Panc1 (cell line): ENCODE measurements around the gene PDE1C. TPM values are rescaled to one million over a fixed set of nuclear protein-coding genes. Genes with fewer than 3 reads are reported as not detected.
A peak's percentile ranks its signal among the peaks of the same experiment; 100 is the strongest.

ENCODE experiments used
- ATAC-seq: fragments of 200-7000 bp; cut with Tn5 transposase; 2 replicates; pipeline ENCODE4 v1.9.1; 2020; ENCODE audit warnings: mild to moderate bottlenecking, moderate library complexity
- BruUV-seq: library from RNA; stranded (reverse); fragments of 400-500 nt; replicated peaks from 2 replicates; lab custom pipeline; 2021; lab: Mats Ljungman, UMichigan
- CTCF ChIA-PET: fragments of 300-600 bp; sonication (Branson Sonifier 250); formaldehyde crosslinking; loops from one replicate; lab custom pipeline; 2022; ENCODE audit warnings: antibody characterized with exemption; lab: Charles Lee
- POLR2A ChIA-PET: fragments of 300-600 bp; sonication (Branson Sonifier 250); formaldehyde crosslinking; loops from one replicate; lab custom pipeline; 2022; ENCODE audit warnings: antibody characterized with exemption; lab: Charles Lee
- DNase-seq: peaks from one replicate; pipeline ENCODE4 v3.0.0-alpha.2; 2010; ENCODE audit warnings: low read depth, low spot score
- H3K27ac ChIP-seq: 2 replicates; pipeline ENCODE4 v1.5.1; 2011; ENCODE audit warnings: mild to moderate bottlenecking, low read length, inconsistent platforms
- H3K27me3 ChIP-seq: fragments of 200-500 bp; sonication (Bioruptor generic); 2 replicates; pipeline ENCODE4 v1.6.0; 2014; ENCODE audit warnings: low read length, inconsistent platforms; ENCODE audit not compliant: control insufficient read depth, insufficient read depth
- H3K36me3 ChIP-seq: fragments of 200-500 bp; sonication (Bioruptor generic); 2 replicates; pipeline ENCODE4 v1.5.1; 2014; ENCODE audit warnings: inconsistent platforms, mild to moderate bottlenecking, low read length, moderate library complexity; ENCODE audit not compliant: control insufficient read depth, insufficient read depth
- H3K4me1 ChIP-seq: 2 replicates; pipeline ENCODE4 v1.5.1; 2011; ENCODE audit warnings: inconsistent platforms, mild to moderate bottlenecking, low read length, moderate library complexity; ENCODE audit not compliant: control insufficient read depth, insufficient read depth
- H3K4me3 ChIP-seq, 2 experiments: 2 replicates each; pipeline ENCODE4 v1.5.1; 2011 to 2012; ENCODE audit warnings: low read depth in 2 of 2, low read length in 2 of 2, mild to moderate bottlenecking in 2 of 2, inconsistent platforms in 1 of 2, moderate library complexity in 1 of 2
- H3K9me3 ChIP-seq: fragments of 200-500 bp; sonication (Bioruptor generic); 2 replicates; pipeline ENCODE4 v1.5.1; 2014; ENCODE audit warnings: low read depth, mild to moderate bottlenecking, inconsistent platforms, low read length, moderate library complexity; ENCODE audit not compliant: control insufficient read depth, insufficient read depth
- POLR2AphosphoS5 ChIP-seq: IDR thresholded peaks from 2 replicates; pipeline ENCODE4 v1.6.1; 2012; ENCODE audit warnings: mild to moderate bottlenecking, low read depth, low read length, moderate library complexity
- SIN3A ChIP-seq: IDR thresholded peaks from 2 replicates; pipeline ENCODE4 v1.6.1; 2012; ENCODE audit warnings: low read depth, mild to moderate bottlenecking, low read length, moderate library complexity, borderline replicate concordance; ENCODE audit not compliant: insufficient read depth
- TCF7L2 ChIP-seq: IDR thresholded peaks from 2 replicates; pipeline ENCODE4 v1.6.1; 2011; ENCODE audit warnings: mild to moderate bottlenecking, low read depth, low read length, inconsistent platforms
- in situ Hi-C: cut with HindIII; loops from 2 replicates; pipeline ENCODE4 v1.10.0; 2016; ENCODE audit warnings: low sequenced_read_pairs, low pct_unique_long_range_greater_than_20kb
- intact Hi-C: fragments of 100-400 bp; cut with micrococcal nuclease; formaldehyde crosslinking; loops from one replicate; pipeline ENCODE4 v1.10.0; 2022; ENCODE audit not compliant: unreplicated experiment
- total RNA-seq: library from RNA; stranded (reverse); gene quantifications from one replicate; pipeline ENCODE4 v1.2.1, GENCODE V29; 2021; ENCODE audit not compliant: unreplicated experiment
- TF ChIP-seq, protein P1 (sequence below): fragments of 450-650 bp; IDR thresholded peaks from 2 replicates; pipeline ENCODE4 v1.5.1; 2017; ENCODE audit warnings: mild to moderate bottlenecking
- TF ChIP-seq, protein P2 (sequence below), 2 experiments: IDR thresholded peaks; 2 replicates each; pipeline ENCODE4 v1.6.1; 2011 to 2012; ENCODE audit warnings: low read depth in 2 of 2, control low read depth in 1 of 2, low read length in 1 of 2, mild to moderate bottlenecking in 1 of 2, moderate library complexity in 1 of 2; ENCODE audit not compliant: insufficient read depth in 1 of 2

Gene PDE1C
- total RNA-seq, 1 experiment from 2014 or later = not detected

DNA sequence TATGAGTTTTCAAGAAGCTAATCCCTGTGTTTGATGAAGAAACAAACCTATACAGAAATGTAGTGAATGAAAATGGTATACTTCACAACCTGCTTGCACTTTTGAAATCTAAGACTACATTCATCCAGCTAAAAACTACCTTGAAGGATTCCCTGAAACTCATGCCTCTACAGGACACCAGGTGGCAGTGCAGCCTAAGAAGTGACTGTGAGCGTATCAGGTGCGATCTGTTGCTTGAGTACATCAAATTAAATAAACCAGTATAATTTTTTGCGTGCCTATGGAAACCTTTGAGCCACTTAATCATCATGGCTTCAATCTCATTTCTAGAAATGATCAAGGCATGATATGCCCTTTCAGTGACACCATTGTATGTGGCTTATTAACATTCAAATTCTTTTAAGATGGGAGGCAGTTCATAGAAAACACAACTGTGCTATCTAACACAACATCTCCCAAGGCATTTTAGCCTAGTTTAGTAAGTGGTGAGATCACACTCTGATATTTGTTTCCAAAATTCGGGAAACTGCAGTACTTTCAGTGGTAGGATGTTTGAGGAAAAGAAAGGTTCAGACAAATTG lies 325.8 kb downstream of the PDE1C start:
- TF ChIP-seq, protein P1, sequence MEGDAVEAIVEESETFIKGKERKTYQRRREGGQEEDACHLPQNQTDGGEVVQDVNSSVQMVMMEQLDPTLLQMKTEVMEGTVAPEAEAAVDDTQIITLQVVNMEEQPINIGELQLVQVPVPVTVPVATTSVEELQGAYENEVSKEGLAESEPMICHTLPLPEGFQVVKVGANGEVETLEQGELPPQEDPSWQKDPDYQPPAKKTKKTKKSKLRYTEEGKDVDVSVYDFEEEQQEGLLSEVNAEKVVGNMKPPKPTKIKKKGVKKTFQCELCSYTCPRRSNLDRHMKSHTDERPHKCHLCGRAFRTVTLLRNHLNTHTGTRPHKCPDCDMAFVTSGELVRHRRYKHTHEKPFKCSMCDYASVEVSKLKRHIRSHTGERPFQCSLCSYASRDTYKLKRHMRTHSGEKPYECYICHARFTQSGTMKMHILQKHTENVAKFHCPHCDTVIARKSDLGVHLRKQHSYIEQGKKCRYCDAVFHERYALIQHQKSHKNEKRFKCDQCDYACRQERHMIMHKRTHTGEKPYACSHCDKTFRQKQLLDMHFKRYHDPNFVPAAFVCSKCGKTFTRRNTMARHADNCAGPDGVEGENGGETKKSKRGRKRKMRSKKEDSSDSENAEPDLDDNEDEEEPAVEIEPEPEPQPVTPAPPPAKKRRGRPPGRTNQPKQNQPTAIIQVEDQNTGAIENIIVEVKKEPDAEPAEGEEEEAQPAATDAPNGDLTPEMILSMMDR = peak; percentile 83
- TF ChIP-seq SIN3A = no peak
- no peak overlapping the region for H3K27ac ChIP-seq
- H3K36me3 ChIP-seq = no peaks in the 10 kb centered on the region
- in situ Hi-C loops = no loop called here
- no peaks in the 10 kb centered on the region for H3K4me1 ChIP-seq
- ATAC-seq = peak; percentile 87
- intact Hi-C loops = loop anchor here (1.0 to 10.0 kb wide), 3 partner anchors 460 to 734 kb away; no protein-coding TSS in a partner anchor
- BruUV-seq = no TSS peak
- ChIA-PET POLR2A (no interaction called here), CTCF (interaction anchor here (0.6 to 1.1 kb wide), 3 partner anchors 460 to 465 kb away, joined by 3 to 5 read pairs (median 3); no protein-coding TSS in a partner anchor)
- no peaks in the 10 kb centered on the region for H3K9me3 ChIP-seq
- H3K4me3 ChIP-seq = no peak overlapping the region
- DNase-seq = peak; percentile 59
- H3K27me3 ChIP-seq = peaks cover 13% of the 10 kb centered on the region

DNA sequence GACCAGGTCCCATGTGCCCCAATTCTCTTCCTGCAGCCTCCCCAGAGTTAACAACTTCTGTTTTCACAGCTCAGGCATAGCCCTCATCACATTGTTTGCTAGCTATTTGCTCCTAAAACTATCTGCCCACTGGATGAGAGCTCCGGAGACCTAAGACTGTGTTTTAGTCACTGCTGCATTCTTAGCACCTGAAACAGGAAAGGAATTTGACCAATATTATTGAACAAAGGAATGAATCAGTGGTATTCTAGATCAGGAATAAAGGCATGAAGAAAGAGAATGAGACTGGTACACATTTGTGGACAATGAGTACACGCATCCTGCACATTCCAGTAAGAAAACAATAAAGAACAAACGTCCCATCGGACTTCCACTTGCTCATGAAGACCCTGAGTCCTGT lies 328.4 kb downstream of the PDE1C start:
- H3K4me1 ChIP-seq = no peaks in the 10 kb centered on the region
- DNase-seq (no peak), ATAC-seq (no peak)
- in situ Hi-C loops (no loop called here), intact Hi-C loops (loop anchor here (10.0 kb wide), 1 partner anchor 603 kb away; no protein-coding TSS in a partner anchor)
- no peaks in the 10 kb centered on the region for H3K36me3 ChIP-seq
- H3K4me3 ChIP-seq = no peak overlapping the region
- H3K27ac ChIP-seq = no peak overlapping the region
- no TSS peak for BruUV-seq
- peaks cover 13% of the 10 kb centered on the region for H3K27me3 ChIP-seq
- ChIA-PET CTCF (no interaction called here), POLR2A (no interaction called here)
- no peaks in the 10 kb centered on the region for H3K9me3 ChIP-seq
- TF ChIP-seq, protein P1 = no peak
- TF ChIP-seq TCF7L2 (no peak), SIN3A (no peak), POLR2AphosphoS5 (no peak)
- TF ChIP-seq, protein P2, sequence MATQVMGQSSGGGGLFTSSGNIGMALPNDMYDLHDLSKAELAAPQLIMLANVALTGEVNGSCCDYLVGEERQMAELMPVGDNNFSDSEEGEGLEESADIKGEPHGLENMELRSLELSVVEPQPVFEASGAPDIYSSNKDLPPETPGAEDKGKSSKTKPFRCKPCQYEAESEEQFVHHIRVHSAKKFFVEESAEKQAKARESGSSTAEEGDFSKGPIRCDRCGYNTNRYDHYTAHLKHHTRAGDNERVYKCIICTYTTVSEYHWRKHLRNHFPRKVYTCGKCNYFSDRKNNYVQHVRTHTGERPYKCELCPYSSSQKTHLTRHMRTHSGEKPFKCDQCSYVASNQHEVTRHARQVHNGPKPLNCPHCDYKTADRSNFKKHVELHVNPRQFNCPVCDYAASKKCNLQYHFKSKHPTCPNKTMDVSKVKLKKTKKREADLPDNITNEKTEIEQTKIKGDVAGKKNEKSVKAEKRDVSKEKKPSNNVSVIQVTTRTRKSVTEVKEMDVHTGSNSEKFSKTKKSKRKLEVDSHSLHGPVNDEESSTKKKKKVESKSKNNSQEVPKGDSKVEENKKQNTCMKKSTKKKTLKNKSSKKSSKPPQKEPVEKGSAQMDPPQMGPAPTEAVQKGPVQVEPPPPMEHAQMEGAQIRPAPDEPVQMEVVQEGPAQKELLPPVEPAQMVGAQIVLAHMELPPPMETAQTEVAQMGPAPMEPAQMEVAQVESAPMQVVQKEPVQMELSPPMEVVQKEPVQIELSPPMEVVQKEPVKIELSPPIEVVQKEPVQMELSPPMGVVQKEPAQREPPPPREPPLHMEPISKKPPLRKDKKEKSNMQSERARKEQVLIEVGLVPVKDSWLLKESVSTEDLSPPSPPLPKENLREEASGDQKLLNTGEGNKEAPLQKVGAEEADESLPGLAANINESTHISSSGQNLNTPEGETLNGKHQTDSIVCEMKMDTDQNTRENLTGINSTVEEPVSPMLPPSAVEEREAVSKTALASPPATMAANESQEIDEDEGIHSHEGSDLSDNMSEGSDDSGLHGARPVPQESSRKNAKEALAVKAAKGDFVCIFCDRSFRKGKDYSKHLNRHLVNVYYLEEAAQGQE (IDR thresholded peaks at IDR 0.05; ENCODE audit: insufficient read depth in 1 of 2, low read depth in 2 of 2, low read length in 1 of 2) = no peak
